ENCODE results near the gene CA5B.

GRCh38 chrX:15834827-15835595 is 96.9 kb downstream of the CA5B start:
- TF ChIP-seq, protein P1, sequence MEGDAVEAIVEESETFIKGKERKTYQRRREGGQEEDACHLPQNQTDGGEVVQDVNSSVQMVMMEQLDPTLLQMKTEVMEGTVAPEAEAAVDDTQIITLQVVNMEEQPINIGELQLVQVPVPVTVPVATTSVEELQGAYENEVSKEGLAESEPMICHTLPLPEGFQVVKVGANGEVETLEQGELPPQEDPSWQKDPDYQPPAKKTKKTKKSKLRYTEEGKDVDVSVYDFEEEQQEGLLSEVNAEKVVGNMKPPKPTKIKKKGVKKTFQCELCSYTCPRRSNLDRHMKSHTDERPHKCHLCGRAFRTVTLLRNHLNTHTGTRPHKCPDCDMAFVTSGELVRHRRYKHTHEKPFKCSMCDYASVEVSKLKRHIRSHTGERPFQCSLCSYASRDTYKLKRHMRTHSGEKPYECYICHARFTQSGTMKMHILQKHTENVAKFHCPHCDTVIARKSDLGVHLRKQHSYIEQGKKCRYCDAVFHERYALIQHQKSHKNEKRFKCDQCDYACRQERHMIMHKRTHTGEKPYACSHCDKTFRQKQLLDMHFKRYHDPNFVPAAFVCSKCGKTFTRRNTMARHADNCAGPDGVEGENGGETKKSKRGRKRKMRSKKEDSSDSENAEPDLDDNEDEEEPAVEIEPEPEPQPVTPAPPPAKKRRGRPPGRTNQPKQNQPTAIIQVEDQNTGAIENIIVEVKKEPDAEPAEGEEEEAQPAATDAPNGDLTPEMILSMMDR (IDR thresholded peaks at IDR 0.05; ENCODE audit: poor library complexity, severe bottlenecking), result no peak
- TF ChIP-seq POLR2AphosphoS5 (IDR thresholded peaks at IDR 0.05), result no peak
